Suprapubic skin (tissue), 4 donors: ENCODE measurements around the gene ZNF428. TPM values are rescaled to one million over a fixed set of nuclear protein-coding genes. Genes with fewer than 3 reads are reported as not detected.
A peak's percentile ranks its signal among the peaks of the same experiment; 100 is the strongest.

ENCODE experiments used
- DNase-seq, 2 donors: peaks; one replicate each; pipeline ENCODE4 v3.0.0-alpha.2; 2019; ENCODE audit warnings: low spot score in 2 of 2
- H3K27ac ChIP-seq: fragments of 200-600 bp; sonication (generic); one replicate; pipeline ENCODE4 v1.5.1; 2019
- H3K27me3 ChIP-seq: fragments of 200-600 bp; sonication (generic); one replicate; pipeline ENCODE4 v1.5.1; 2019
- H3K36me3 ChIP-seq: fragments of 200-600 bp; sonication (generic); one replicate; pipeline ENCODE4 v1.5.1; 2019
- H3K4me1 ChIP-seq: fragments of 200-600 bp; sonication (generic); one replicate; pipeline ENCODE4 v1.5.1; 2019
- H3K4me3 ChIP-seq: fragments of 200-600 bp; sonication (generic); one replicate; pipeline ENCODE4 v1.5.1; 2019; ENCODE audit warnings: mild to moderate bottlenecking
- H3K9me3 ChIP-seq: fragments of 200-600 bp; sonication (generic); one replicate; pipeline ENCODE4 v1.5.1; 2019
- EP300 ChIP-seq: sonication (generic); formaldehyde crosslinking; IDR thresholded peaks from one replicate; pipeline ENCODE4 v1.6.1; 2017; ENCODE audit warnings: antibody characterized with exemption
- POLR2A ChIP-seq, 2 donors: fragments of 450-650 bp; IDR thresholded peaks; one replicate each; pipeline ENCODE4 v1.6.1; 2017; ENCODE audit warnings: antibody characterized with exemption in 2 of 2, mild to moderate bottlenecking in 2 of 2, moderate library complexity in 2 of 2
- POLR2AphosphoS5 ChIP-seq, 3 donors: sonication (generic); formaldehyde crosslinking; IDR thresholded peaks; one replicate each; pipeline ENCODE4 v1.6.1; 2017; ENCODE audit warnings: antibody characterized with exemption in 3 of 3
- WGBS: methylation state at CpG from one replicate; pipeline ENCODE4 v1.1.5; 2018; 5-methylcytosine and 5-hydroxymethylcytosine counted together
- total RNA-seq, 4 donors: library from RNA; depleted of rRNA; stranded (reverse); fragments of >200 nt; gene quantifications; one replicate each; pipeline ENCODE4 v1.1.0, GENCODE V29; 2016
- TF ChIP-seq, protein P1 (sequence below), 2 donors: fragments of 200-600 bp in 1 of 2; fragments of 450-650 bp in 1 of 2; sonication (generic) in 1 of 2; IDR thresholded peaks; one replicate each; pipeline ENCODE4 v1.5.1; 2016 to 2019; ENCODE audit warnings: antibody characterized with exemption in 2 of 2, mild to moderate bottlenecking in 1 of 2, moderate library complexity in 1 of 2

The ZNF428 gene
- total RNA-seq, 4 donors from 2014 or later: 10.6 to 19.3 (median 17.5) TPM

DNA sequence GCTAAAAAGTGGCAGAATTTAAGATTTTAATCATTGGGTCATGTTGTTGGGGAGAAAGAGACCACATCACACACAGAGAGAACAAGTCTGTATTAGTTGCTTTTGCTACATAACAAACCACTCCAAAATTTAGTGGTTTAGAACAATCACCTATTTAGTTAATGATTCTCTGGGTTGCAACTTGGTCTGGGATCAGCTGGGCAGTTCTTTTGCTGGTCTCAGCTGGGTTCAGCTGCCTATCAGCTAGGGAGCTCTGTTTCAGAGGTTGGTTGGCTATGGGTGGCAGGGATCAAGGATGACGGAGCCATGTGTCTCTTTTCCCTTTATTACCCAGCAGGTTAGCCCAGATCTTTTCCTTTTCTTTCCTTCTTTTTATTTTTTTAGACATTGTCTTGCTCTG lies 34.9 kb downstream of the ZNF428 start:
- no peaks in the 10 kb centered on the region for H3K9me3 ChIP-seq
- H3K4me1 ChIP-seq: peaks cover 20% of the 10 kb centered on the region
- no peak overlapping the region for H3K4me3 ChIP-seq
- no peaks in the 10 kb centered on the region for H3K27me3 ChIP-seq
- no peak for DNase-seq
- H3K36me3 ChIP-seq: no peaks in the 10 kb centered on the region
- TF ChIP-seq, protein P1, sequence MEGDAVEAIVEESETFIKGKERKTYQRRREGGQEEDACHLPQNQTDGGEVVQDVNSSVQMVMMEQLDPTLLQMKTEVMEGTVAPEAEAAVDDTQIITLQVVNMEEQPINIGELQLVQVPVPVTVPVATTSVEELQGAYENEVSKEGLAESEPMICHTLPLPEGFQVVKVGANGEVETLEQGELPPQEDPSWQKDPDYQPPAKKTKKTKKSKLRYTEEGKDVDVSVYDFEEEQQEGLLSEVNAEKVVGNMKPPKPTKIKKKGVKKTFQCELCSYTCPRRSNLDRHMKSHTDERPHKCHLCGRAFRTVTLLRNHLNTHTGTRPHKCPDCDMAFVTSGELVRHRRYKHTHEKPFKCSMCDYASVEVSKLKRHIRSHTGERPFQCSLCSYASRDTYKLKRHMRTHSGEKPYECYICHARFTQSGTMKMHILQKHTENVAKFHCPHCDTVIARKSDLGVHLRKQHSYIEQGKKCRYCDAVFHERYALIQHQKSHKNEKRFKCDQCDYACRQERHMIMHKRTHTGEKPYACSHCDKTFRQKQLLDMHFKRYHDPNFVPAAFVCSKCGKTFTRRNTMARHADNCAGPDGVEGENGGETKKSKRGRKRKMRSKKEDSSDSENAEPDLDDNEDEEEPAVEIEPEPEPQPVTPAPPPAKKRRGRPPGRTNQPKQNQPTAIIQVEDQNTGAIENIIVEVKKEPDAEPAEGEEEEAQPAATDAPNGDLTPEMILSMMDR (IDR thresholded peaks at IDR 0.05): no peak
- TF ChIP-seq EP300: no peak
- no peak for TF ChIP-seq POLR2A (IDR thresholded peaks at IDR 0.05)
- no peak for TF ChIP-seq POLR2AphosphoS5 (IDR thresholded peaks at IDR 0.05)
- 100% methylated on average over 1 of the region's 1 CpG for whole genome bisulfite sequencing
- H3K27ac ChIP-seq: no peak overlapping the region

- DNase-seq: no peak
- no peaks in the 10 kb centered on the region for H3K9me3 ChIP-seq
- H3K27ac ChIP-seq: no peak overlapping the region
- H3K36me3 ChIP-seq: no peaks in the 10 kb centered on the region
- H3K27me3 ChIP-seq: no peaks in the 10 kb centered on the region
- peaks cover 20% of the 10 kb centered on the region for H3K4me1 ChIP-seq
- no peak overlapping the region for H3K4me3 ChIP-seq
- WGBS: 91% methylated on average over 2 of the region's 2 CpGs
- TF ChIP-seq POLR2AphosphoS5 (IDR thresholded peaks at IDR 0.05): no peak
- no peak for TF ChIP-seq POLR2A (IDR thresholded peaks at IDR 0.05)
- TF ChIP-seq EP300: no peak
- TF ChIP-seq, protein P1 (IDR thresholded peaks at IDR 0.05): no peak
Observed at GRCh38 chr19:43582495-43582894, 36.9 kb downstream of the ZNF428 start.

- WGBS: 80% methylated on average over 7 of the region's 7 CpGs
- no peaks in the 10 kb centered on the region for H3K9me3 ChIP-seq
- peak overlapping the region; percentile 44 for H3K4me3 ChIP-seq
- TF ChIP-seq, protein P1 (IDR thresholded peaks at IDR 0.05): no peak
- TF ChIP-seq POLR2A (IDR thresholded peaks at IDR 0.05) (no peak), POLR2AphosphoS5 (IDR thresholded peaks at IDR 0.05) (no peak), EP300 (no peak)
- H3K27ac ChIP-seq: peak overlapping the region; percentile 15
- no peaks in the 10 kb centered on the region for H3K36me3 ChIP-seq
- H3K4me1 ChIP-seq: peaks cover 20% of the 10 kb centered on the region
- DNase-seq: no peak
- no peaks in the 10 kb centered on the region for H3K27me3 ChIP-seq
Observed at GRCh38 chr19:43581467-43581866, 38.0 kb downstream of the ZNF428 start.

- H3K36me3 ChIP-seq: no peaks in the 10 kb centered on the region
- H3K4me1 ChIP-seq: peaks cover 37% of the 10 kb centered on the region
- no peak overlapping the region for H3K4me3 ChIP-seq
- no peaks in the 10 kb centered on the region for H3K27me3 ChIP-seq
- DNase-seq: no peak
- no peak for TF ChIP-seq EP300
- no peak for TF ChIP-seq POLR2AphosphoS5 (IDR thresholded peaks at IDR 0.05)
- TF ChIP-seq POLR2A (IDR thresholded peaks at IDR 0.05): no peak
- TF ChIP-seq, protein P1 (IDR thresholded peaks at IDR 0.05): no peak
- 91% methylated on average over 3 of the region's 3 CpGs for WGBS
- no peaks in the 10 kb centered on the region for H3K9me3 ChIP-seq
- H3K27ac ChIP-seq: no peak overlapping the region
Observed at GRCh38 chr19:43578787-43579186, 40.6 kb downstream of the ZNF428 start.

DNA sequence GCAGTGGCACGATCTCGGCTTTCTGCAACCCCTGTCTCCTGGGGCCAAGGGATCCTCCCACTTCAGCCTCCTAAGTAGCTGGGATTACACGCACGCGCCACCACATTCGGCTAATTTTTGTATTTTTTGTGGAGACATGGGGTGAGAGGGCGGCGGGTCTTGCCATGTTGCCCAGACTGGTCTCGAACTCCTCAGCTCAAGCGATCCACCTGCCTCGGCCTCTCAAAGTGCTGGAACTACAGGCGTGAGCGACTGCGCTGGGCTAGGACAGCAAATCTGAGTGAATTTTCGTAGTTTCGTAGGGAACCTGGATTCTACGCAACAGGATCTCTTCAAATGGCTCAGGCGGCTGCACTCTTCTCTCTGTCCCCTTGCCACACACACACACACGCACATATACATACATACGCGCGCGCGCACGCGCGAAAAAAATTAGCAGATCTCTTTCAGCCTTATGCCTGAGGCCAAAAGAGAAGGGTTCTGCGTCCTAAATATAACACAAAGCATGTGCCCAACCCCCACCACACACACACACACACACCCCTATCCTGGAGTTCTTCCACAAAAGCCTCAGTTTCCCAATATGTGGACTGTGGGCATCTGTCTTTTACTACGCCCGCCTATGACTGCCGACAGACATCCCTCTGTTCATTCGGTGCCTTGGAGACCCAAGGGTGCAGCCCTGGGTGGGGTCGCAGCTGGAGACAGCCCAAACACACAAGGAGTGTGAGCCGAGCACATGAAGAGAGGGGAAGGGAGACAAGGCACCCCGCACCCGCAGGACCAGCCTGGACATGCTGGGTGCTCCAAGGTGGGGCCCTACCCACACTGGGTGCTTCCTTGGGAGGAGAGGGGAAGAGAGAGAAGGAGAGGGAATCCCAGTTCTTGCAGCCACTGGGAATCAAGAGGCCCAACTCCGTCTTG lies 43.2 kb downstream of the ZNF428 start:
- 53% methylated on average over 37 of the region's 37 CpGs for WGBS
- TF ChIP-seq, protein P1 (IDR thresholded peaks at IDR 0.05): no peak
- TF ChIP-seq EP300 (no peak), POLR2AphosphoS5 (IDR thresholded peaks at IDR 0.05) (no peak), POLR2A (IDR thresholded peaks at IDR 0.05) (no peak)
- Histone ChIP-seq H3K4me1 (peaks cover 28% of the 10 kb centered on the region), H3K27ac (peak overlapping the region; percentile 74), H3K36me3 (peaks cover 9% of the 10 kb centered on the region), H3K4me3 (peak overlapping the region; percentile 88), H3K27me3 (no peaks in the 10 kb centered on the region), H3K9me3 (no peaks in the 10 kb centered on the region)
- no peak for DNase-seq
